Body of pancreas (tissue), 4 donors: Measurements from ENCODE around the gene TEKT3.

Experiments
- POLR2A ChIP-seq, 3 donors: fragments of 450-650 bp; IDR thresholded peaks; one replicate each; pipeline ENCODE4 v1.6.1; 2016; ENCODE audit warnings: antibody characterized with exemption in 3 of 3, mild to moderate bottlenecking in 2 of 3
- TF ChIP-seq, protein P1 (sequence below), 7 experiments: fragments of 450-650 bp in 4 of 7; fragments of 200-600 bp in 3 of 7; sonication (generic) in 3 of 7; IDR thresholded peaks; one replicate each; pipeline ENCODE4 v1.5.1; 2016 to 2019; ENCODE audit warnings: antibody characterized with exemption in 7 of 7

- TF ChIP-seq, protein P1, sequence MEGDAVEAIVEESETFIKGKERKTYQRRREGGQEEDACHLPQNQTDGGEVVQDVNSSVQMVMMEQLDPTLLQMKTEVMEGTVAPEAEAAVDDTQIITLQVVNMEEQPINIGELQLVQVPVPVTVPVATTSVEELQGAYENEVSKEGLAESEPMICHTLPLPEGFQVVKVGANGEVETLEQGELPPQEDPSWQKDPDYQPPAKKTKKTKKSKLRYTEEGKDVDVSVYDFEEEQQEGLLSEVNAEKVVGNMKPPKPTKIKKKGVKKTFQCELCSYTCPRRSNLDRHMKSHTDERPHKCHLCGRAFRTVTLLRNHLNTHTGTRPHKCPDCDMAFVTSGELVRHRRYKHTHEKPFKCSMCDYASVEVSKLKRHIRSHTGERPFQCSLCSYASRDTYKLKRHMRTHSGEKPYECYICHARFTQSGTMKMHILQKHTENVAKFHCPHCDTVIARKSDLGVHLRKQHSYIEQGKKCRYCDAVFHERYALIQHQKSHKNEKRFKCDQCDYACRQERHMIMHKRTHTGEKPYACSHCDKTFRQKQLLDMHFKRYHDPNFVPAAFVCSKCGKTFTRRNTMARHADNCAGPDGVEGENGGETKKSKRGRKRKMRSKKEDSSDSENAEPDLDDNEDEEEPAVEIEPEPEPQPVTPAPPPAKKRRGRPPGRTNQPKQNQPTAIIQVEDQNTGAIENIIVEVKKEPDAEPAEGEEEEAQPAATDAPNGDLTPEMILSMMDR (IDR thresholded peaks at IDR 0.05) = no peak
- no peak for TF ChIP-seq POLR2A (IDR thresholded peaks at IDR 0.05)
These were observed 32.2 kb downstream of the TEKT3 start for GRCh38 chr17:15309236-15309635.
